GM21576 (cell line): ENCODE data around the gene GRIN2D.

Experiments used
- ATAC-seq: cut with Tn5 transposase; IDR thresholded peaks from one replicate; pipeline ENCODE4 v1.9.1; 2021; ENCODE audit warnings: mild to moderate bottlenecking, moderate library complexity; ENCODE audit not compliant: unreplicated experiment

Gene GRIN2D

DNA sequence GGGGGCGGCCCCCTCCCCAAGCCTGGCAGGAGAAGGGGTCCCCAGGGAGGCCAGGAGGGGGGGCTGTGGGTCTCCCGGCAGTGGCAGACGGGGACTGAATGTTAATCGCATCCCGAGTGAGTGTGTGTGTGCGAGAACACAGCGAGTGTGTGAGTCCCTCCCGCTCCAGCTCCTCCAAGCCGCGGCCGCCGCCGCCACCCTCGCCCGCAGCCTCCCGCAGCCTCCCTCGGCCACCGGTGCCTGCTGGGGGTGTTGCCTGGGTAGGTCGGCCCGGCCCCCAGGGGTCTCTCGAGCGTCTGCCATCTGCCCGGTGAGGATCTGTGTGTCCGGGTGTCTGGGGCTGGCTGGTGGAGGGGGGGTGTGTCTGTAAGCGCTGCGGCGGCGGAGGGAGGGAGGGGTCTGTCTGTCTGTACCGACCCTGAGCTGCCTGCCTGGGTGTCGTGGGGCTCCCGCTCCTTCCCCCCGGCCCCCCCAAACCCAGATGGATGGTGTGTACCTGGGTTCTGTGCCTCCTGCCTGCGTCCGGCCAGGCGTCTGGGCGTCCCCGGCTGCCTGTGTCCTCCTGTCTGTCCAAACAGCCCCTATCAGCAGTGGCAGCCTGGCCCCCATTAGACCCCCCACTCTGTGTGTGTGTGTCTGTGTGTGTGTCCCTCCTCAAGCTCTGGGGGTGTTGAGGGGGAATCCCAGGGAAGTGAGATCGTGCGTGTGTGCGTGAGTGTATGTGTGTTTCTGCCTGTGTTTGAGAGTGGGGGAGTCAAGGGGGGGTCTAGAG is at the start of gene GRIN2D:
GRIN2D (plus strand) TSS at position 110 of the 772 bp plus-strand sequence. CDS start 4,725 bp downstream, outside the sequence.
- no peak for ATAC-seq

DNA sequence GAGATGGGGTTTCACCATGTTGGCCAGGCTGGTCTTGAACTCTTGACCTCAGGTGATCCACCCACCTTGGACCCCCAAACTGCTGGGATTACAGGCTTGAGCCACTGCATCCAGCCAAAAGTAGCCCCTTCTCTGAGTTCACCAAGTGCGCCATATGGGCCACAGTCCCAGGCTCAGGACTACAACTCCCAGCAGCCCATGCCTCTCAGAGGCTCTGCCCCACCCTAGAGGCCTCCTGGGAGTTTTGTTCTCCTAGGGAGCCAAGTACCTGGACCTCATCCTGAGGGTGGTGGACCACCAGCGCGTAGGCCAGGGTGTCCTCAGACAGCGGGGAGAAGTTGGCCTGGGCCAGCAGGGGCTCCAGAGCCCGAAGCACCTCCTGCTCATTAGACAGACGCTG is 48.6 kb upstream of the GRIN2D start:
- no peak for ATAC-seq

DNA sequence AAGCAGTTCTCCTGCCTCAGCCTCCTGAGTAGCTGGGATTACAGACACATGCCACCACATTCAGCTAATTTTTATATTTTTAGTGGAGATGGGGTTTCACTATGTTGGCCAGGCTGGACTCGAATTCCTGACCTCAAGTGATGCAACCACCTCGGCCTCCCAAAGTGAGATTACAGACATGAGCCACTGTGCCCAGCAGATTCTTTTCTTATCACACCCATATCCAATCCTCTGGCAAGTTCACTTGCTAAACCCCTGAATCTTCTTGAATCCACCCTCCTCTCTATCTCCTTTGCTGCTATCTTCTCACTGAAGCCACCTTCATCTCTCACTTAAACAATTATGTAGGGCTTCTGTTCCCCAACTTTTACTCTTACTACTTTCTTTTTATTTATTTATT is 47.3 kb upstream of the GRIN2D start:
- ATAC-seq: no peak

DNA sequence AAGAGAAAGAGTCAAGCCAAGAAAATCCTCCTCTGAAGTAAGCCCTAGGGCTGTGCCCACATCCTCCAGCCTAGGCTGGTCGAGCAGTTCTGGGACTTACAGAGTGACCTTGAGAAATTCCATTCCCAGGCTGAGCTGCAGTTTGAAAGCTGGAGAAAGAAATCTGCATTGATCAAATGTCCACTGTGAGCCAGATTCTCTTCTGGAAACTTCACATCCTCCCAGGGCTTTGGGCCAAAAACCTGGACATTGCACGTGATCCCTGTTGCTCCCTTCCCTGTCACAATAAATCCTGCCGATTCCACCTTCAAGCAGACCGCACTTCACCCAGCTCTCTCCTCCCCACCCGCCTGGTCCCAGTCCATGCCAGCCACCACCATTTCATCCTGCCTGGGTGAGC is 45.4 kb upstream of the GRIN2D start:
- no peak for ATAC-seq

DNA sequence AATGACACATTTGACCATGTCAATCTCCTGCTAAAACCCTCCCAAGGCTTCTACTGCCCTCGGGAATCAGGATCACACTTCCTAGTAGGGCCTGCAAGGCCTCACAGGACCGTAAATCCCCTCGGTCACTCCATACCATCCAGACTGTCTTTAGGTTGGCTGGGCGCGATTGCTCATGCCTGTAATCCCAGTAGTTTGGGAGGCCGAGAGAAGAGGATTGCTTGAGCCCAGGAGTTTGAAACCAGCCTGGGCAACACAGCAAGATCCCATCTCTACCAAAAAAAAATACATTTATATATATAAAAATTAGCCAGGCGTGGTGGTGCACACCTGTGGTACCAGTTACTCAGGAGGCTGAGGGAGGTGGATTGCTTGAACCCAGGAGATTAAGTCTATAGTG is 44.7 kb upstream of the GRIN2D start:
- no peak for ATAC-seq

DNA sequence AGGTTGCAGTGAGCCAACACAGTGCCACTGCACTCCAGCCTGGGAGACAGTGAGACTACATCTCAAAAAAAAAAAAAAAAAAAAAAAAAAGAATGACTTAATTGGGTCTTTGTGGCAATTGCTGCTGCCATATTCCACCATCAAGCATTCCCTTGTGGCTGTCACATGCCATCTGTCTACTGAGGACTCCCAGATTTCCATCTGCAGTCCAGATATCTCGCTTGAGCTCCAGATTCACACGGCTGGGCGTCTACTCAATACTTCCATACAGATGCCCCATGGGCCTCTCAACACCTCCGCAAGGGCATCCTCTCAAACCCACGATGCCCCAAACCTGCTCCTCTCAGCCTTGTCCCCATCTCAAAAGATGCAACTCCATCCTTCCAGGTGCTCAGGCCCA is 42.6 kb upstream of the GRIN2D start:
- ATAC-seq: no peak

DNA sequence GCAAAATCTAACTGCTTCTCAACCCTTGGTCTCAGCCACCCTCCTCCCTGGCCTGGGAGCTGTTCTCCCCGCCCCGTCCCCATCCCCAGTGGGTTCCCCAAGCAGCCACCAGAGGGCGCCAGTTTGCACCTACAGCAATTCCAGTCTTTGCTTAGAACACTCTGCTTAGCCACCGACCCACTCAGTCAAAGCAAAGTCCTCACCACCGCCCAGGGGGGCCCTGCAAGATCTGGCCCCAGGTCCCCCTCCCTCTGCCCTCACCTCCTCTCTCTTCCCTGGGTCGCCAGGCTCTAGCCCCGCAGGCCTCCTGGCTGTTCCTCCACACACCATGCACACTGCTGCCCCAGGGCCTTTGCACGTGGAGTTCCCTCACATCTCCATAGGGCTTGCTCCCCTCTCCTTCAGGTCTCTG is 42.1 kb upstream of the GRIN2D start:
- ATAC-seq: no peak

DNA sequence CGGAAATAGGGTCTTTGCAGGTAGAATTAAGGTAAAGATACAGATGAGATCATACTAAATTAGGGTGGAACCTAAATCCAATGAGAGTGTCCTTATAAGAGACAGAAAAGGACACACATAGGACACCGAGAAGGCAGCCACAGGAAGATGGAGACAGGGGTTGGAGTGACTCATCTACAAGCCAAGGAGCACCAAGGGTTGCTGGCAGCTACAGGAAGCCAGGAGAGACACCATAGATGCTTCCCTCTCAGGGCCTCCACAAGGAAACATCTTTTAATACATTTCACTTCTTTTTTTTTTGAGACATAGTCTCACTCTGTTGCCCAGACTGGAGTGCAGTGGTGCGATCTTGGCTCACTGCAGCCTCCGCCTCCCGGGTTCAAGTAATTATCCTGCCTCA is 39.8 kb upstream of the GRIN2D start:
- no peak for ATAC-seq

DNA sequence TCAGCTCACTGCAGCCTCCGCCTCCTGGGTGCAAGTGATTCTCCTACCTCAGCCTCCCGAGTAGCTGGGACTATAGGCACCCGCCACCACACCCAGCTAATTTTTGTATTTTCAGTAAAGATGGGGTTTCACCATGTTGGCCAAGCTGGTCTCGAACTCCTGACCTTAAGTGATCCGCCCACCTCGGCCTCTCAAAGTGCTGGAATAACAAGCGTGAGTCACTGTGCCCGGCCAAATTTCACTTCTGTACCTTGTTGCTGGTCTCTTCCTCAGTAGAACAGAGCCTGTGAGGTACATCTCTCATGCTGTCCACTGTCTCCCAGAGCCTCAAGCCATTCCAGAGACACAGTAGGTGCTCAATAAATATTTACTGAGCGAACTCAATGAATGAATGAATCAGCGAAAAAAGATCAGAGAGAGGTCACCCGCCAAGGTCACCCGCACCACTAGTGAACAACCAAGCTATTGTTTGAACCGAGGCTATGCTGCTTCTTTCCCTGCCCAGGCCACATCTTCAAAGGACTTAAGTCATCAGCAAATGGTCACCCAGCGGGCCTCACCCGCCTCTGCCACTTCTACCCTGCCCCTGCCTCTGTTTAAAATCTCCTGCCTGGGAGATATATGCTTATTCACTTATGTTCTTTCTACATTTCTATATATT is 39.0 kb upstream of the GRIN2D start:
- ATAC-seq: no peak

DNA sequence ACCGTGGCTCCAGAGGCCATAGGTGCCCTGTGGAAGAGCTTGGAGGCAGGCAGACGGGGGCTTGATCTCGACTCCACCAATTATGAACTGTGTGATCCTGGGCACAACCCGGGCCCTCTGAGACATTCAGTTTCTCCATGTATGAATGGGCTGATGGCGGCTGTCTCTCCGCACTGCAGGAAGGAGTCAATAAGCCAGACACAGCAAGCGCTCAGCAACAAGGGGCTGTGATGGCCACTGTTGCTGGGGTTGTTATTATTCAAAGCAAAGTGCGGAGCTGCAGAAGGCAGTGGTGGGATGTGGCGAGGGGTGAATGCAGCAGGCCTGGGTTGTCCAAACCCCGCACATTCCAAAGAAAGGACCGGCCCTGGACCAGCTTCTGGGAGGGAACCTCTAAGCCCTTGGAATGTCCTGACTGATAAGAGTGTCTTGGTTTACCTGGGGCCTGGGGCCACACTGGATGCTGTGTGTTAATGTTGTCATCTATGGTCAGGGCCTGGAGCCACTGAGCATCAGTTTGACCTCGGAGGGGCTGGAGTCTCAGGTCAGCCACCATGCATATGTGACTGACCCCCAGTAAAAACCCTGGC is 38.0 kb upstream of the GRIN2D start:
- ATAC-seq: no peak

DNA sequence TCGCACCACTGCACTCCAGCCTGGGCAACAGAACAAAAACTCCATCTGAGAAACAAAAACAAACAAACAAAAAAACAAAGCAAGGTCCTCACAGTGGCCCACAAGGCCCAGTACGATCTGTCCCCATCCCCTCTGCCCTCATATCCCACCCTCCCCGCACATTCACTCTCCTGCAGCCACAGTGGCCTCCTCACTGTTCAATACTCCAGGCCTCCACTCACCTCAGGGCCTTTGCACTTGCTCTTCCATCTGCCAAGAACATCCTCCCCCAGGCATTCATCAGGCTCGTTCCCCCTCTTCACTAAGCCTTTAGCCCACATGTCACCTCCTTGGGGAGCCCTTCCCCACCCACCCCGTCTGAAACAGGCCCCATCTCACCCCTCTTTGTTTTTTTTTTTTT is 34.3 kb upstream of the GRIN2D start:
- ATAC-seq: no peak

DNA sequence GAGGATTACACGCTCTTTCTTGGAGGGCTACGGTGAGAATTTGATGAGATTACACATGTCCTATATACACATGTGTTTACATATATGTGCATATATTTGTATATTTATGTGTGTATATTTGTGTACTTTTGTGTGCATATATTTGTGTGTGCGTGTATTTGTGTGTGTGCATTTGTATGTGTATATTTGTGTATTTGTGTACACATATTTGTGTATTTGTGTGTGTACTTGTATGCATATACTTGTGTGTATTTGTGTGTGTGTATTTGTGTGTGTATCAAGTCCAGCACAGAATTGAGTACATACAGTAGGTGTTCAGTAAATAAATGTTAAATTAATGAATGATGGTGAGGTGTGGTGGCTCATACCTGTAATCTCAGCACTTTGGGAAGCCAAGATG is 31.6 kb upstream of the GRIN2D start:
- no peak for ATAC-seq

DNA sequence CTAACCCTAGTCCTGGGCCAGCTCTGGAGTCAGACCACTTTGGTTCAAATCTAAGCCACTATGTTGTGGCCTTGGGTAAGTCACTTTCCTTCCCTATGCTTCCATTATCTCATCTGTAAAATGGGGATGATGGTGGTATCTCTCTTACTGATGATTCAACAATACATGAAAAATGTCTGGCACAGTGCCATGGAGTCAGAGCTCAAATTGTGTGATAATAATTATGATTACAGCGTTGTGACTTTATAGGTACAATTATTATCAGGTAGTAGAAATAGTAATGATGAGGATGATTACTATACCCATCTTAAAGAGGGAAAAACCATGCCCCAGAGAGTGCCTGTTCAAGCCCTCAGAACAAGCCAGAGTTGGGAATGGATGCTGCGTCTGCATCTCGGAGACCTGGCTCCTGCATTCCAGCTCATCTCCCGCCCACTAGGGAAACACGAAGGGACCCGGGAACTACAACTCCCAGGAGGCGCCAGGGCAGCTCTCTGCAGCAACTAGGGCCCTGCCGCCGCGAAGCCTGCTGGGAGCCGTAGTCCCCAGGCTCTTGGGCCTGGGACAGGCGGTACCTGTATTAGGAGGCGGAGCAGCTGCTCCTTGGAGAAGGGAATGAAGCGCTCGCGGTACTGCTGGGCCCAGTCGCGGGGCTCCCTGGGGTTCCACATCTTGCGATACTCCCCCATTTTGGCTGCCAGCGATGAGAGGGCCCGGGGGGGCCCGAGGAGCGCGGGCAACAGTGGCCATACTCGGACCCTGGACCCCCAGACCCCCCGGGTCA is 30.6 kb upstream of the GRIN2D start:
- ATAC-seq: peak; percentile 44

DNA sequence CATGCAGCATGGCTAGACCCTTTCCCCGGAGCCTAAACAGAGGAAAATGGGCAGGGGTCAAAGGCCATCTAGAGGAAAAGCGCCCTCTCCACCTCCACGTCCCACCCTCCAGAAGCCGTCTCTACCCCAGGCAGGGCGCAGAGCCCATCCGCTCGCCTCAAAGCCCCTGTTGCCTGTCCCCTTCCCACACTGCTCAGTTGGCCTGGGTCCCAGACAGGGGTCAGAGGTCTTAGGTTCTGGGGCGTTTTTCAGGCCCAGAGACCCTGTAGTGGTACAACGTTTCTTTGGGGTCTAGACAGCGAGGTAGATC is 30.0 kb upstream of the GRIN2D start:
- ATAC-seq: peak; percentile 2

DNA sequence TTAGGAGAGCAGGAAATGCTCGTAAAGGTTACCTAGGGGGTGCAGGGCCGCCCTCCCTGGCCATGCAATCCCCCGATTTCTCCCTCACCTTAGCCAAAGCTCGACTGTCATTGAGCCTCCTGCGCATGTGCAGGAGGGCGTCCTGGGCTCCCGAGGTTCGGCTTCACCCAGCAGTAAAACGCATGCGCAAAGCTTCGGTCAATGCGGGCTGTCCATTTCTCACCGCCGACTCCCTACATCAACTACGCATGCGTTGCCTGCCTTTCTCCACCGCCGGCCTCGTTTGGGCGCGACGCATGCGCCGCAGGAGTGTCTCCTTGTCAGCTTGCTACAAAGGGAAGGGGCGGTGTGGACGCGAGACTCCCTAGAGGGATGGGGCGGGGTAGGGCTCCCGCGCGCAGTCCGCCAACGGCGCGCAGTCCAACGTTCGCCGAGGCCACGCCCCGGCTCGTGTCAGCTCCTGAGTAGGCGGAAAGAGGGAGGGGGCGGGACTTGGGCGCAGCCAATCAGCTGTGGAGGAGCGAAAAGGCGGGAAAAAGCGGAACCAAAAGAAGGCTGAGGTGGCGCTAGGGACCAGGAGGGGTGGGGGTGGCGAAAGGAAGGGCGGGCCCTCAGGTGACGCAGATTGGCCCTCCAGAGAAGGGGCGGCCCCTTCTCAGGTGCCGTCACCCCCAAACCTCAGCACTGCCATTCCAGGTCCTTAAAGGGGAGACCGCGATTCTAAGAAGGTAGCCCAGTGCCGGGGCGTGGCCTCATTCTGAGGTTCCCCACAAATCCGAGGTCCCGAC is 29.5 kb upstream of the GRIN2D start, which contains the start of the genes SYNGR4 and TMEM143:
SYNGR4 (plus strand) TSS at position 558 of the 788 bp plus-strand sequence. CDS start 1,476 bp downstream, outside the sequence.
TMEM143 (minus strand) TSS at position 131 of the 788 bp plus-strand sequence; CDS start at position 111, 20 bp downstream.
- peak; percentile 82 for ATAC-seq

DNA sequence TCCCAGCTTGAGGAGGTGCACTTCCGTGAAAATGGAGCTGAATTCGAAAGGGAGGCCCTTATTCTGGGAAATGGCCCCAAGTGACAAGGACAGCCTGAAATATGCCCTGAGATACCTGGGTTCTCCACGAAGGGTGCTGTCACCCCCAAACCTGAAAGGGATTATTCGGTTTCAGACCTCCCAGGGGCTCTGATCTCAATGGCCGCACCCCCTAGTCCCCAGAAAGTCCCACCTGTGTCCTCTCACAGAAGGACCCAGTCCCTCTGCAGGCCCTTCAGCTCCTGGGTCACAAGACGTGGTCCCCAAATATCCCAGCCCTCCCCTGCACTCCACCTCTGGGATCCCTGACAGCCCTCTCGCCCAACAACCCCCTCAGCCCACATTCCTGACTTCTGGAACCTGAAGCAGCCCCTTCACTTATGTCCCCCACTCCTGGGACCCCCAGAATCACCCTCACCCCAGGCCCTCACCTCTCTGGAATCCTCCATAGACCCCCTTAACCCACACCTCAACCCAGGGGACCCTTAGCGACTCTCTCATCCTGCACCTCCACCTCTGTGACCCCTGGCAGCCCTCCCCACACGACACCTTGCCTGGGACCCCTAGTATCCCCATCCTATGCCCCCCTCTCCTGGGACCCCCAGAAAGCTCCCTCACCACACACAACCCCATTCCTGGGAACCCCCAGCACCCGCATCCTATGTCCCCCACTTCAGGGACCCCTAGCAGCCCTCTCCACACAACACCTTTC is 28.7 kb upstream of the GRIN2D start:
- no peak for ATAC-seq

DNA sequence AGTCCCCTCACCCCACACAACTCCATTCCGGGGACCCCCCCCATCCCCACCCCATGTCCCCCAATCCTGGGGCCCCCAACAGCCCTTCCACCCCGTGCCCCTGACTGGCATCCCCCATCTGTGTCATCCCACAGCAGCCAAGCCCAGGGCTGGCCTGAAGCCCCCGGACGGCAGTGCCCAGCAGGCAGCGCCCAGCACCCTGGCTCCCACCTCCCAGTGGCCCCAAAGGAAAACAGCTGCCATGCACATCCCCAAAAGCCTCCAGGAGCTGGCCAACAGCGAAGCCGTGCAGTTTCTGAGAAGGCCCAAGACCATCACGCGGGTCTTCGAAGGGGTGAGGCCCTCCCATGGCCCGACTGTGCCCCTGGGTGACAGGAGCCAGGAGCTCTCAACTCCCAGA is 27.9 kb upstream of the GRIN2D start:
- no peak for ATAC-seq

DNA sequence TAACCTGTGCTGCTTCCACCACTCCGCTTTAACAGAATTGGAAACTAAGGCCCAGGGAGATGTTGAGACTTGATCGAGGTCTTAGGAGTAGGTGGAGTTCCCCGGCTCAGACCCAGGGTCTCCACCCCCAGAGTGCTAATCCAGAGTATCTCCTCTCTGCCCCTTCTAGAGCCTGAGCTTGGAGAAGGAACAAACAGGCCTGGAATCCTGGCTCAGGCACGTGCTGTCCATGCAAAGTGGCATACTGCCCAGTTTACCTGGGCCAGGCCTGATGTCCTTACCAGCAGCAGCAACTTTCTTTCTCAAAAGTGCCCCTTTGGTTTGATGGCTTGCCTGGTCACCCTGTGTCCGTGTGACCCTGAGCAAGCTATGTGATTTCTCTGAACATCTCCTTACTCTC is 25.6 kb upstream of the GRIN2D start:
- ATAC-seq: no peak

DNA sequence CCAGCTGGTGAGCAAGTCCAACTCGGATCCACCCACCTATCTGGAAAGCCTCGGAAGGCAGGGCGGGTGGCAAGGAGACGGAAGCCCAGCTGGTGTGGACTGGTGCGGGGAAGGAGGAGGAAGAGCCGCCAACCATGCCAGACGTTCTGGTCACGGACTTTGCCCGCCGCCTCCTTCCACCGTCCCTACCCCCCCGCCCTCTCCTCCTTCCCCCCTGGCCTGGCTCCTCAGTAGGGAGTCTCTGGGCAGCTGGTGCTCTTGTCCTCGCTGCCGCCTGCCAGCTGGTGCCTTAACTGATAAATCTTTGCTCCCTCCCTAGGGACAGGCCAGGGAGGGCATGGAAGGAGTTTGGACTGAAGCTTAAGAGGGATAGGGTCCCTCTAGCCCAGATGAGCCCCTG is 24.5 kb upstream of the GRIN2D start:
- no peak for ATAC-seq

DNA sequence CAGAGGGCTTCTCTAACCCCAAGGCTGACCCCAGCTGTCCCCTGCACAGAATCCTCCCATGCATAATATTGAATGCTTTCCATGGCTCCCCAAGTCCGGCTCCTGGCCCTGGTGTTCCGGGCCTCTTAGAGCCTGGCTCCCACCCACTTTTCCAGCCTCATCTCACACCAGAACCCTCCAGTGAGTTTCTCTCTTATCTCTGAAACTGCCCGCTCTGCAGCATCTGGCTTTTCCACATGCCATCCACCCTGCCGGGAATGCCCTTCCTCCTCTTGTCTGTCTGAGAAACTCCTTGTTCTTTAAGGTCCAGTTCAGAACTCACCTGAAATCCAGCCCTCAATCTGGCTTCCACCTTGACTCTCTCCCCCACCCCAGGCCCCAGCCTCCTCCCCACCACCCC is 22.5 kb upstream of the GRIN2D start:
- no peak for ATAC-seq
